ENCODE data around the gene AQP9.

DNA sequence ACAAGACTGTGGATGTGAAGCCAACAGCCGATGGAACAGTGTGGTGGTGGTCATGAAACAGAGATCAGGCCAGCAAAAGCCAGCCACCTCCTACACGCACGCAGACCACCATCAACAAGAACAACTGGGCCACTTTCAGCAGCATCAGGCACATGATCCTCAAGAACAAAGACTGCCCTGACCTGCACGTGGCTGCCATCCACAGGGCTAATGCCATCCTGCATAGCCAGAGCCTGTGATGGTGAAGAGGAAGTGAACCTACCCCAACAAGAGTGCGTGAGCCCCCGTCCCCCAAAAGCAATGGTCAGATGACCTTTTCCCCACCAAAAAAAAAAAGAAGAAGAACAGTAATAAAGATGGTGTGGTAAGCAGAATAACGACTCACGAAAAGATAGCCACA lies 62.6 kb downstream of the AQP9 start:
- no peak for TF ChIP-seq EP300 (IDR thresholded peaks at IDR 0.05)
- TF ChIP-seq POLR2AphosphoS5 (IDR thresholded peaks at IDR 0.05), result no peak
- no peak for TF ChIP-seq POLR2A (IDR thresholded peaks at IDR 0.05)
- TF ChIP-seq, protein P1, sequence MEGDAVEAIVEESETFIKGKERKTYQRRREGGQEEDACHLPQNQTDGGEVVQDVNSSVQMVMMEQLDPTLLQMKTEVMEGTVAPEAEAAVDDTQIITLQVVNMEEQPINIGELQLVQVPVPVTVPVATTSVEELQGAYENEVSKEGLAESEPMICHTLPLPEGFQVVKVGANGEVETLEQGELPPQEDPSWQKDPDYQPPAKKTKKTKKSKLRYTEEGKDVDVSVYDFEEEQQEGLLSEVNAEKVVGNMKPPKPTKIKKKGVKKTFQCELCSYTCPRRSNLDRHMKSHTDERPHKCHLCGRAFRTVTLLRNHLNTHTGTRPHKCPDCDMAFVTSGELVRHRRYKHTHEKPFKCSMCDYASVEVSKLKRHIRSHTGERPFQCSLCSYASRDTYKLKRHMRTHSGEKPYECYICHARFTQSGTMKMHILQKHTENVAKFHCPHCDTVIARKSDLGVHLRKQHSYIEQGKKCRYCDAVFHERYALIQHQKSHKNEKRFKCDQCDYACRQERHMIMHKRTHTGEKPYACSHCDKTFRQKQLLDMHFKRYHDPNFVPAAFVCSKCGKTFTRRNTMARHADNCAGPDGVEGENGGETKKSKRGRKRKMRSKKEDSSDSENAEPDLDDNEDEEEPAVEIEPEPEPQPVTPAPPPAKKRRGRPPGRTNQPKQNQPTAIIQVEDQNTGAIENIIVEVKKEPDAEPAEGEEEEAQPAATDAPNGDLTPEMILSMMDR (IDR thresholded peaks at IDR 0.05), result no peak

Data from sigmoid colon (tissue), 4 donors.